Glutamatergic neuron (in vitro differentiated cells): ENCODE measurements around the gene ZNF160. TPM values are rescaled to one million over a fixed set of nuclear protein-coding genes. Genes with fewer than 3 reads are reported as not detected.
A peak's percentile ranks its signal among the peaks of the same experiment; 100 is the strongest.

Source experiments
- DNase-seq: peaks from one replicate; pipeline ENCODE4 v3.0.0; 2022
- H3K27ac Mint-ChIP-seq: one replicate; pipeline ENCODE4 v1.8.0; 2020; ENCODE audit warnings: mild to moderate bottlenecking, mixed read lengths, inconsistent platforms; ENCODE audit not compliant: unreplicated experiment
- H3K27me3 Mint-ChIP-seq: one replicate; pipeline ENCODE4 v1.8.0; 2020; ENCODE audit warnings: mild to moderate bottlenecking, moderate library complexity, mixed read lengths, inconsistent platforms; ENCODE audit not compliant: unreplicated experiment
- H3K36me3 Mint-ChIP-seq: one replicate; pipeline ENCODE4 v1.8.0; 2020; ENCODE audit warnings: mild to moderate bottlenecking, mixed read lengths, inconsistent platforms; ENCODE audit not compliant: unreplicated experiment
- H3K4me1 Mint-ChIP-seq: one replicate; pipeline ENCODE4 v1.8.0; 2020; ENCODE audit warnings: mild to moderate bottlenecking, low read depth, mixed read lengths, inconsistent platforms; ENCODE audit not compliant: unreplicated experiment
- H3K4me3 Mint-ChIP-seq: one replicate; pipeline ENCODE4 v1.8.0; 2020; ENCODE audit warnings: mild to moderate bottlenecking, mixed read lengths, inconsistent platforms; ENCODE audit not compliant: unreplicated experiment
- H3K9me3 Mint-ChIP-seq: one replicate; pipeline ENCODE4 v1.8.0; 2020; ENCODE audit warnings: mild to moderate bottlenecking, moderate library complexity, mixed read lengths, inconsistent platforms; ENCODE audit not compliant: unreplicated experiment
- CTCF ChIP-seq: fragments of 200-600 bp; sonication (generic); IDR thresholded peaks from one replicate; pipeline ENCODE4 v1.5.0; 2021; ENCODE audit not compliant: partially characterized antibody, unreplicated experiment
- long read RNA-seq: library from polyadenylated mRNA; unstranded; transcript quantifications from one replicate; pipeline ENCODE4 v2.0.0, GENCODE V29; 2020; ENCODE audit not compliant: unreplicated experiment
- total RNA-seq: library from RNA; stranded (reverse); fragmentation: NEBNext Ultra II Directional; extraction: Animal tissue kit (Norgen Biotek cat#: 25700); gene quantifications from one replicate; pipeline ENCODE4 v1.2.1, GENCODE V29; 2021; ENCODE audit not compliant: unreplicated experiment

ZNF160 gene
- 127 TPM for total RNA-seq
- long read RNA-seq, full-length matches to known transcripts = 2 of 6 reads
- long read RNA-seq, partial matches to known transcripts = 0 of 6 reads
- long read RNA-seq, other reads (novel, unspliced or antisense) = 4 of 6 reads

GRCh38 chr19:53103234-53104203, at the start of gene ZNF160:
Gene ZNF160, minus strand, starts transcription at chr19:53103422. Its CDS starts 17,146 bp downstream, at chr19:53086276.
- Mint-ChIP-seq H3K27me3 (peaks cover 16% of the 10 kb centered on the region), H3K27ac (peak within 1 kb of the TSS; percentile 99), H3K36me3 (peaks cover 8% of the 10 kb centered on the region), H3K9me3 (peaks cover 18% of the 10 kb centered on the region), H3K4me3 (peak within 1 kb of the TSS; percentile 94), H3K4me1 (peaks cover 10% of the 10 kb centered on the region)
- no peak for TF ChIP-seq CTCF
- DNase-seq = peak; percentile 100

GRCh38 chr19:53147645-53148044, 44.4 kb upstream of the ZNF160 start:
- no peak overlapping the region for H3K4me3 Mint-ChIP-seq

DNA sequence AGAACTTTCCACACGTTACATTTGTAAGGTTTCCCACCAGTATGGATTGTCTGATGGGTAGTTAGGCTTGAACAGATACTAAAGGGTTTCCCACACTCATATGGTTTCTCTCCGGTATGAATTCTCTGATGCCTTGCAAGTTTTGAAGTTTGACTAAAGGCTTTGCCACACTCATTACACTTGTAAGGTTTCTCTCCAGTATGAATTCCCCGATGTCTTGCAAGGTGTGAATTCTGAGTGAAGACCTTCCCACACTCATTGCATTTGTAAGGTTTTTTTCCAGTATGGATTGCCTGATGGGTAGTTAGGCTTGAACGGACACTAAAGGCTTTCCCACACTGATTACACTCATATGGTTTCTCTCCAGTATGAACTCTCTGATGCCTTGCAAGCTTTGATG, 37.1 kb upstream of the ZNF160 start:
- Mint-ChIP-seq H3K36me3 (peaks cover 46% of the 10 kb centered on the region), H3K27me3 (no peaks in the 10 kb centered on the region), H3K27ac (no peak overlapping the region), H3K4me3 (no peak overlapping the region), H3K9me3 (peaks cover 10% of the 10 kb centered on the region), H3K4me1 (no peaks in the 10 kb centered on the region)
- TF ChIP-seq CTCF = no peak
- DNase-seq = no peak

More at GRCh38 chr19:53147645-53148044, 44.4 kb upstream of the ZNF160 start:
- Mint-ChIP-seq H3K9me3 (peaks cover 15% of the 10 kb centered on the region), H3K27ac (no peak overlapping the region), H3K4me1 (no peaks in the 10 kb centered on the region), H3K27me3 (peaks cover 5% of the 10 kb centered on the region), H3K36me3 (peaks cover 54% of the 10 kb centered on the region)
- DNase-seq = no peak
- no peak for TF ChIP-seq CTCF

- TF ChIP-seq CTCF = no peak
- no peak overlapping the region for H3K4me3 Mint-ChIP-seq
- peaks cover 9% of the 10 kb centered on the region for H3K27me3 Mint-ChIP-seq
- no peak for DNase-seq
- no peak overlapping the region for H3K27ac Mint-ChIP-seq
- peaks cover 19% of the 10 kb centered on the region for H3K36me3 Mint-ChIP-seq
- peaks cover 6% of the 10 kb centered on the region for H3K9me3 Mint-ChIP-seq
- peaks cover 4% of the 10 kb centered on the region for H3K4me1 Mint-ChIP-seq
These were observed 33.2 kb upstream of the ZNF160 start for GRCh38 chr19:53136432-53136831.
